KMS-11 (cell line): ENCODE results near the gene UBE4A.
A peak's percentile ranks its signal among the peaks of the same experiment; 100 is the strongest.

ENCODE experiments used
- H2AFZ ChIP-seq: fragments of 200-600 bp; sonication (generic); 2 replicates; pipeline ENCODE4 v1.6.1; 2016; ENCODE audit warnings: antibody characterized with exemption, mixed run types, low read depth
- H3K27ac ChIP-seq: fragments of 200-600 bp; sonication (generic); 2 replicates; pipeline ENCODE4 v1.6.1; 2016; ENCODE audit warnings: mild to moderate bottlenecking, mixed run types
- H3K27me3 ChIP-seq: fragments of 200-600 bp; sonication (generic); 2 replicates; pipeline ENCODE4 v1.6.1; 2017; ENCODE audit warnings: mild to moderate bottlenecking, low read depth, mixed run types, moderate library complexity; ENCODE audit not compliant: insufficient read depth
- H3K36me3 ChIP-seq: fragments of 200-600 bp; sonication (generic); 2 replicates; pipeline ENCODE4 v1.6.1; 2017; ENCODE audit warnings: mild to moderate bottlenecking, mixed run types; ENCODE audit not compliant: insufficient read depth
- H3K4me1 ChIP-seq: fragments of 200-600 bp; sonication (generic); 2 replicates; pipeline ENCODE4 v1.6.1; 2016; ENCODE audit warnings: mild to moderate bottlenecking, low read depth, mixed run types; ENCODE audit not compliant: poor library complexity, severe bottlenecking
- H3K4me2 ChIP-seq: fragments of 200-600 bp; sonication (generic); 2 replicates; pipeline ENCODE4 v1.7.0; 2016; ENCODE audit warnings: mild to moderate bottlenecking, mixed run types
- H3K4me3 ChIP-seq: fragments of 200-600 bp; sonication (generic); IDR thresholded peaks from 2 replicates; pipeline ENCODE4 v1.6.1; 2017; ENCODE audit warnings: low read depth, low read length, mixed read lengths; ENCODE audit not compliant: insufficient read depth
- H3K79me2 ChIP-seq: fragments of 200-600 bp; sonication (generic); 2 replicates; pipeline ENCODE4 v1.6.1; 2016; ENCODE audit warnings: low read depth, mixed run types; ENCODE audit not compliant: insufficient read depth
- H3K9ac ChIP-seq: fragments of 200-600 bp; sonication (generic); 2 replicates; pipeline ENCODE4 v1.6.1; 2016; ENCODE audit warnings: mild to moderate bottlenecking, mixed run types
- H4K20me1 ChIP-seq: fragments of 200-600 bp; sonication (generic); 2 replicates; pipeline ENCODE4 v1.6.1; 2016; ENCODE audit warnings: mild to moderate bottlenecking, mixed run types; ENCODE audit not compliant: insufficient read depth
- CTCF ChIP-seq: fragments of 200-600 bp; sonication (generic); conservative IDR thresholded peaks from 2 replicates; pipeline ENCODE4 v1.6.1; 2017; ENCODE audit warnings: low read depth, mild to moderate bottlenecking, antibody characterized with exemption, low read length, moderate library complexity, mixed read lengths

UBE4A gene

GRCh38 chr11:118349475-118349874 is 9.9 kb upstream of the UBE4A start:
- H3K9ac ChIP-seq, result no peak overlapping the region
- no peaks in the 10 kb centered on the region for H4K20me1 ChIP-seq
- no peak overlapping the region for H3K27ac ChIP-seq
- no peaks in the 10 kb centered on the region for H3K27me3 ChIP-seq
- H2AFZ ChIP-seq, result no peak overlapping the region
- no peaks in the 10 kb centered on the region for H3K36me3 ChIP-seq
- no peak overlapping the region for H3K4me3 ChIP-seq
- no peak overlapping the region for H3K4me2 ChIP-seq
- H3K79me2 ChIP-seq, result no peaks in the 10 kb centered on the region
- no peak for TF ChIP-seq CTCF
- peaks cover 5% of the 10 kb centered on the region for H3K4me1 ChIP-seq

GRCh38 chr11:118353084-118353710 is 6.2 kb upstream of the UBE4A start:
- Histone ChIP-seq H3K36me3 (no peaks in the 10 kb centered on the region), H3K27ac (no peak overlapping the region), H2AFZ (peak overlapping the region; percentile 41; the same call in 1 of the 2 replicates), H4K20me1 (no peaks in the 10 kb centered on the region), H3K4me2 (no peak overlapping the region), H3K79me2 (no peaks in the 10 kb centered on the region), H3K4me1 (peaks cover 5% of the 10 kb centered on the region), H3K4me3 (no peak overlapping the region), H3K27me3 (no peaks in the 10 kb centered on the region), H3K9ac (no peak overlapping the region)
- TF ChIP-seq CTCF, result peak; percentile 77

- Histone ChIP-seq H2AFZ (no peak overlapping the region), H3K4me1 (peaks cover 11% of the 10 kb centered on the region), H3K36me3 (no peaks in the 10 kb centered on the region), H3K4me2 (no peak overlapping the region), H3K79me2 (peaks cover 28% of the 10 kb centered on the region), H4K20me1 (no peaks in the 10 kb centered on the region), H3K27ac (no peak overlapping the region), H3K4me3 (no peak overlapping the region), H3K9ac (no peak overlapping the region), H3K27me3 (no peaks in the 10 kb centered on the region)
- TF ChIP-seq CTCF, result no peak
These were observed 1.3 kb upstream of the UBE4A start for GRCh38 chr11:118358071-118358470.

GRCh38 chr11:118364956-118365615 is 5.7 kb downstream of the UBE4A start:
- Histone ChIP-seq H3K36me3 (no peaks in the 10 kb centered on the region), H3K9ac (no peak overlapping the region), H3K4me3 (no peak overlapping the region), H4K20me1 (no peaks in the 10 kb centered on the region), H3K27ac (no peak overlapping the region), H2AFZ (no peak overlapping the region), H3K27me3 (no peaks in the 10 kb centered on the region), H3K4me1 (peaks cover 9% of the 10 kb centered on the region), H3K4me2 (no peak overlapping the region), H3K79me2 (peaks cover 23% of the 10 kb centered on the region)
- no peak for TF ChIP-seq CTCF
